Sigmoid colon (tissue), 7 donors: Measurements from ENCODE around the gene NUDT4. TPM values are rescaled to one million over a fixed set of nuclear protein-coding genes. Genes with fewer than 3 reads are reported as not detected.
"Not testable (repeated sequence)": the region's sequence is repeated elsewhere in the genome, so short reads cannot be mapped to it uniquely, and the experiment has no call there.

Experiments
- DNase-seq: peaks from one replicate; pipeline ENCODE4 v3.0.0-alpha.2; 2019
- H3K27ac ChIP-seq, 4 donors: fragments of 200-600 bp; sonication (generic); one replicate each; pipeline ENCODE4 v1.5.1; 2016 to 2019; ENCODE audit warnings: mild to moderate bottlenecking in 1 of 4
- H3K27me3 ChIP-seq, 3 donors: fragments of 200-600 bp; sonication (generic); one replicate each; pipeline ENCODE4 v1.5.1; 2019; ENCODE audit warnings: mild to moderate bottlenecking in 1 of 3
- H3K36me3 ChIP-seq, 4 donors: fragments of 200-600 bp; sonication (generic); one replicate each; pipeline ENCODE4 v1.5.1; 2016 to 2019
- H3K4me1 ChIP-seq, 4 donors: fragments of 200-600 bp; sonication (generic); one replicate each; pipeline ENCODE4 v1.5.1; 2017 to 2019
- H3K4me3 ChIP-seq, 4 donors: fragments of 200-600 bp; sonication (generic); one replicate each; pipeline ENCODE4 v1.5.1; 2017 to 2019; ENCODE audit warnings: mild to moderate bottlenecking in 2 of 4, moderate library complexity in 1 of 4
- H3K9me3 ChIP-seq, 4 donors: fragments of 200-600 bp in 3 of 4; sonication (generic) in 3 of 4; one replicate each; pipeline versions ENCODE4 v1.5.1 to v1.6.1; 2013 to 2019
- CTCF ChIP-seq, 4 experiments: fragments of 450-650 bp in 3 of 4; fragments of 200-600 bp in 1 of 4; IDR thresholded peaks; one replicate each; pipeline ENCODE4 v1.5.1; 2016 to 2019; ENCODE audit warnings: antibody characterized with exemption in 4 of 4, mild to moderate bottlenecking in 3 of 4, moderate library complexity in 2 of 4
- EP300 ChIP-seq, 4 donors: sonication (generic); formaldehyde crosslinking; IDR thresholded peaks; one replicate each; pipeline ENCODE4 v1.6.1; 2017; ENCODE audit warnings: antibody characterized with exemption in 4 of 4
- POLR2A ChIP-seq, 2 donors: fragments of 450-650 bp; IDR thresholded peaks; one replicate each; pipeline ENCODE4 v1.6.1; 2016; ENCODE audit warnings: antibody characterized with exemption in 2 of 2, mild to moderate bottlenecking in 2 of 2, moderate library complexity in 2 of 2
- POLR2AphosphoS5 ChIP-seq, 4 donors: sonication (generic); formaldehyde crosslinking; IDR thresholded peaks; one replicate each; pipeline ENCODE4 v1.6.1; 2017; ENCODE audit warnings: antibody characterized with exemption in 4 of 4
- WGBS, 2 donors: extraction: QIAGEN DNeasy Blood & Tissue Kit; methylation state at CpG; one replicate each; pipeline ENCODE4 v1.1.7; 2013; 5-methylcytosine and 5-hydroxymethylcytosine counted together
- intact Hi-C: fragments of 100-400 bp; cut with DNase I; formaldehyde crosslinking; loops from one replicate; pipeline ENCODE4 v1.15.1; 2023
- polyA plus RNA-seq, 3 donors: library from polyadenylated mRNA; stranded (reverse); fragments of 200-250 nt; gene quantifications; one replicate each; pipeline ENCODE4 v1.2.3, GENCODE V29; 2013
- total RNA-seq, 4 donors: library from RNA; depleted of rRNA; stranded (reverse); fragments of >200 nt; gene quantifications; one replicate each; pipeline ENCODE4 v1.1.0, GENCODE V29; 2016
- donor health status: healthy with polysubstance abuse.
- donor health status: Bipolar disorder and iron deficiency.
- donor health status: healthy.

NUDT4 gene
- total and polyA plus RNA-seq, 7 donors: 45.7 to 83.7 (median 48.5) TPM

GRCh38 chr12:93376436-93377251, 1.1 kb upstream of the NUDT4 start:
- Histone ChIP-seq H3K4me3 (peak overlapping the region in 2 of 4 donors; percentile 77 to 83), H3K36me3 (no peaks in the 10 kb centered on the region), H3K4me1 (peaks cover 4 to 40% (median 22%) of the 10 kb centered on the region in 4 donors), H3K9me3 (no peaks in the 10 kb centered on the region), H3K27ac (peak overlapping the region; percentile 94 to 97 (median 96)), H3K27me3 (no peaks in the 10 kb centered on the region)
- no peak for DNase-seq
- TF ChIP-seq EP300 (IDR thresholded peaks at IDR 0.05): no peak
- TF ChIP-seq POLR2AphosphoS5 (IDR thresholded peaks at IDR 0.05): peak in 2 of 4 donors; percentile 32 to 53
- 26 to 68% methylated on average over 10 of the region's 10 CpGs for WGBS, 2 donors
- intact Hi-C loops: loop anchor here (5.0 to 10.0 kb wide), 3 partner anchors 194 to 452 kb away; partner anchors contain the start of gene EEA1

GRCh38 chr12:93378196-93378997, 672 bp downstream of the NUDT4 start:
- Histone ChIP-seq H3K4me3 (peak overlapping the region; percentile 74 to 93 (median 80)), H3K4me1 (peaks cover 4 to 48% (median 27%) of the 10 kb centered on the region in 4 donors), H3K27ac (peak overlapping the region; percentile 94 to 97 (median 96))
- H3K36me3 ChIP-seq, H3K9me3 ChIP-seq, H3K27me3 ChIP-seq: not testable (repeated sequence)
- 0% methylated on average over 46 of the region's 64 CpGs for WGBS, 2 donors
- peak; percentile 73 for DNase-seq
- intact Hi-C loops: loop anchor here (5.0 to 10.0 kb wide), 3 partner anchors 196 to 454 kb away; partner anchors contain the start of gene EEA1
- peak in 3 of 4 donors; percentile 13 to 44 (median 21) for TF ChIP-seq POLR2AphosphoS5 (IDR thresholded peaks at IDR 0.05)

GRCh38 chr12:93378998-93379325, 1.2 kb downstream of the NUDT4 start:
- Histone ChIP-seq H3K27me3 (no peaks in the 10 kb centered on the region), H3K4me1 (peaks cover 4 to 53% (median 29%) of the 10 kb centered on the region in 4 donors), H3K36me3 (no peaks in the 10 kb centered on the region), H3K27ac (peak overlapping the region; percentile 94 to 97 (median 96)), H3K9me3 (no peaks in the 10 kb centered on the region), H3K4me3 (peak overlapping the region; percentile 74 to 93 (median 80))
- intact Hi-C loops: loop anchor here (5.0 to 10.0 kb wide), 3 partner anchors 197 to 454 kb away; partner anchors contain the start of gene EEA1
- TF ChIP-seq POLR2AphosphoS5 (IDR thresholded peaks at IDR 0.05) (no peak), EP300 (IDR thresholded peaks at IDR 0.05) (no peak), POLR2A (IDR thresholded peaks at IDR 0.05) (no peak), CTCF (IDR thresholded peaks at IDR 0.05) (no peak)
- WGBS, 2 donors: 0 to 1% methylated on average over 4 of the region's 4 CpGs
- no peak for DNase-seq

- H3K27me3 ChIP-seq: no peaks in the 10 kb centered on the region
- TF ChIP-seq POLR2AphosphoS5 (IDR thresholded peaks at IDR 0.05): no peak
- no peak for TF ChIP-seq POLR2A (IDR thresholded peaks at IDR 0.05)
- TF ChIP-seq EP300 (IDR thresholded peaks at IDR 0.05): no peak
- no peak for TF ChIP-seq CTCF (IDR thresholded peaks at IDR 0.05)
- no peaks in the 10 kb centered on the region for H3K9me3 ChIP-seq
- DNase-seq: no peak
- peak overlapping the region; percentile 94 to 97 (median 96) for H3K27ac ChIP-seq
- 0 to 7% methylated on average over 8 of the region's 8 CpGs for WGBS, 2 donors
- intact Hi-C loops: loop anchor here (5.0 to 10.0 kb wide), 3 partner anchors 197 to 455 kb away; partner anchors contain the start of gene EEA1
- H3K36me3 ChIP-seq: no peaks in the 10 kb centered on the region
- peak overlapping the region; percentile 74 to 93 (median 80) for H3K4me3 ChIP-seq
- H3K4me1 ChIP-seq: peaks cover 4 to 57% (median 32%) of the 10 kb centered on the region in 4 donors
These were observed 1.7 kb downstream of the NUDT4 start for GRCh38 chr12:93379326-93379980.

- H3K9me3 ChIP-seq: no peaks in the 10 kb centered on the region
- no peaks in the 10 kb centered on the region for H3K27me3 ChIP-seq
- TF ChIP-seq POLR2AphosphoS5 (IDR thresholded peaks at IDR 0.05): no peak
- TF ChIP-seq POLR2A (IDR thresholded peaks at IDR 0.05): no peak
- no peak for TF ChIP-seq EP300 (IDR thresholded peaks at IDR 0.05)
- no peak for TF ChIP-seq CTCF (IDR thresholded peaks at IDR 0.05)
- peak overlapping the region; percentile 94 to 97 (median 96) for H3K27ac ChIP-seq
- no peak for DNase-seq
- H3K36me3 ChIP-seq: no peaks in the 10 kb centered on the region
- H3K4me3 ChIP-seq: peak overlapping the region; percentile 74 to 93 (median 80)
- peaks cover 4 to 62% (median 34%) of the 10 kb centered on the region in 4 donors for H3K4me1 ChIP-seq
- intact Hi-C loops: loop anchor here (5.0 to 10.0 kb wide), 4 partner anchors 198 to 455 kb away; partner anchors contain the start of gene EEA1
These were observed 2.2 kb downstream of the NUDT4 start for GRCh38 chr12:93379981-93380361.
